GM21786 (cell line): ENCODE data around the gene ARPC5L.
"Not testable (repeated sequence)": the region's sequence is repeated elsewhere in the genome, so short reads cannot be mapped to it uniquely, and the experiment has no call there.

ENCODE experiments used
- ATAC-seq: cut with Tn5 transposase; IDR thresholded peaks from one replicate; pipeline ENCODE4 v1.9.1; 2021; ENCODE audit not compliant: unreplicated experiment

Gene ARPC5L

GRCh38 chr9:124887832-124888231 is 25.9 kb downstream of the ARPC5L start:
- ATAC-seq = no peak

GRCh38 chr9:124889006-124889405 is 27.1 kb downstream of the ARPC5L start:
- no peak for ATAC-seq

- ATAC-seq = no peak
These were observed 28.2 kb downstream of the ARPC5L start for GRCh38 chr9:124890179-124890578.

DNA sequence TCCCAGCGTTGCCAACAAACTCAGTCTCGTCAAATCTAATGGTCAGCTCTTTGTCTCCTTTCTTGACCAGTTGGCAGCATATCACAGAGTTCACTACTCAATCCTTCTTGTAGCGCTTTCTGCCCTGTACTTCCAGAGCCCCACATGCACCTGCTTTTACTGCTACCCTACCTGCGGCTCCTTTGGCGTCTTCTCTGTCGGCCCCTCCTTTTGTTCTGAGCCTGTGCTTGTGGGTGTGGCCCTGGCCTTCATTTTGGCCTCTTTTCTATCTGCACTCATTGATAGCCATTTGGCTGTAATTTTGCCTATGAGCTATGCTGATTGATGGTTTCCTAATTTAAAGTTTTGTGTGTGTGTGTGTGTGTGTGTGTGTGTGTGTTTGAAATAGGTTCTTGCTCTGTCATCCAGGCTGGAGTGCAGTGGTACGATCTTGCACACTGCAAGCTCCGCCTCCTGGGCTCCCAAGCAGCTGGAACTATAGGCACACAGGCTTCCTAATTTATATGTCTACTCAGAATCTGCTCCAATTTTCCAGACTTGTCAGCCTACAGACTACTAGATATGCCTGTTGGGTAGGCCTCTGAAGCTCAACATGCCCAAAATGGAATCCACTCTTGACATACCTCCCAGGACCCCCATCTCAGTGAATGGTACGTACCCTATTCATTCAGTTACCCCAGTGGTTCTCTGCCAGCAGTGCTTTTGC is 32.3 kb downstream of the ARPC5L start:
- ATAC-seq = no peak

GRCh38 chr9:124894741-124895170 is 32.8 kb downstream of the ARPC5L start:
- ATAC-seq = no peak

- ATAC-seq = no peak
These were observed 35.9 kb downstream of the ARPC5L start for GRCh38 chr9:124897570-124898460.

DNA sequence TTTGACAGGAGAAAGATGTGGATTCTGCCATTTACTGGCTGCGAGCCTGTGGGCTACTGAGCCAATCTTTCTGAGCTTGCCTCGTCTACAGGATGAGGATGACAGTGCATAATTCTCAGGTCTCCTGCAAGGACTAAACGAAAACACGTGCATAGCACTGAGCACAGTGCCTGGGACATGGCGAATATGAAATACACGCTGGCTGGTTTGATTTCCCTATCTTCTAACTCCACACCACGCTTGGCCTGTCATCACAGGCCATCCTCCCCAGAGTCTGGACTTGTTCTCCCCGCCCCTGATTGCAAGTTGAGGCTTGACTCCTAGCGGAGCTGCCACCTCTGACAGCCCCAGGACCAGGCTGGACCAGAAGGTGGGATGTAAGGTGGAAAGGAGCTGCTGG is 37.9 kb downstream of the ARPC5L start:
- ATAC-seq = no peak

DNA sequence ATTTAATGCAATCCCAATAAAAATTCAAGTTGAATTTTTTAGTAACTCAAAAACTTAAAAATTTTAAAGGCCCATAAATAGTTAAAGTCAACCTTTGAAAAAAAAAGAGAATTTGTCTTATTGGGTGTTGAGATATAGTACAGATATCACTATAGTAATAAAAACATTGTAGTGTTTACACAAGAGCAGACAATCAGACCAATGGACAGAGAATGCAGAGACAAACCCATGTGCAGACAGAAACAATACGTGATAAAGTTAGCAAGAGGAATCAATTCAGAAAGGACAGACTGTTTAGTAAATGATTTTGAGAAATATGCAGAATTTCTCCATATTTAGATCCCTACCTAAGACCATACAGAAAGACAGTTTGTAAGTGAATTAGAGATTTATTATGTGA is 45.0 kb downstream of the ARPC5L start:
- ATAC-seq = no peak

DNA sequence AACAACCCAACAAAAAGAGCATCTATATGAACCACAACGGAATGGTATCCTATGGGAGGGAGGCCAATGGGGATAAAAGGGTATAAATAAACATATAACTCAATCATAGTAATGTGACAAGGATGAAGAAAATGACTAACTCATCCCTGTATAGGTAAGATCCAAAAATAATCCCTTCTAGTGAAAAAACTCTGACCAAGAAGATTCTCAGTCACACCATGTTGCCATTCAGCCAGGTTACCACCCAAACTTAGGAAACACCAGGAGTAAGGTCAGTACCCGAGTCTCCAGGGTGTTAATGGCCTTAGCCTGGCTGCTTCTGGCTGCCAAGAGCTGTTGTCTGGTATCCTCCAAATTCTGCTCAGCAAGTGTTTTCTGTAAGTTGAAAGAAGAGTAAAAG is 46.2 kb downstream of the ARPC5L start:
- no peak for ATAC-seq

- ATAC-seq = no peak
These were observed 49.8 kb downstream of the ARPC5L start for GRCh38 chr9:124911766-124912165.

DNA sequence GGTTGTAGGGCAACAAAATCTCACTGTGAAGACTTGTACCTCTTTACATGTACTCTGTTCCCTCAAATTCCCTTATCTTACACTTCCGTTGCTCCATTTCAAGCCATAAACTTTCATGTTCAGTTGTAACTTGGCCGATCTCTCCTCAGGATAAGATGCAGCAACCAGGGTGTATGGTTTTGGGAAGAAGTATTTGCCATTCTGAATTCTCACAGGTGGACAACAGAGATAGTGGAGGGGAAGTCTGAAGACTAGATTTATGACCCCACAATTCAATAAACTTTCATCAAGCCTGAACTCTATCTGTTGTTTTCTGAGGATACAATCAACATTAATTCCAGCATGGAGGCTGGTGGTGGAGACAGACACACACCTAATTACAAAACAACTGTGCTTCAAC is 51.4 kb downstream of the ARPC5L start:
- ATAC-seq = no peak

GRCh38 chr9:124914753-124915405 is 52.9 kb downstream of the ARPC5L start:
- ATAC-seq = no peak

GRCh38 chr9:124920394-124920793 is 58.5 kb downstream of the ARPC5L start:
- not testable (repeated sequence) for ATAC-seq
